Measurements from ENCODE around the gene TRPT1. TPM values are rescaled to one million over a fixed set of nuclear protein-coding genes. Genes with fewer than 3 reads are reported as not detected.
"Not testable (repeated sequence)": the region's sequence is repeated elsewhere in the genome, so short reads cannot be mapped to it uniquely, and the experiment has no call there.

Gene TRPT1
- polyA plus RNA-seq, 4 donors: 46.5 to 115 (median 68.0) TPM

GRCh38 chr11:64248578-64248977 lies 22.6 kb upstream of the TRPT1 start:
- Histone ChIP-seq H3K27ac (ENCODE audit: low read depth in 1 of 3, low read length in 2 of 3) (peak overlapping the region in 2 of 3 donors; percentile 43 to 82), H3K4me1 (ENCODE audit: control insufficient read depth in 3 of 3, insufficient read depth in 2 of 3, low read depth in 1 of 3, low read length in 2 of 3) (peaks cover 0 to 47% (median 3%) of the 10 kb centered on the region in 3 donors), H3K4me3 (ENCODE audit: low read depth in 1 of 3, low read length in 3 of 3) (peak overlapping the region in 1 of 3 donors; percentile 10), H3K36me3 (ENCODE audit: control insufficient read depth in 3 of 3, insufficient read depth in 2 of 3, low read depth in 1 of 3, low read length in 3 of 3) (peaks cover 0 to 35% (median 5%) of the 10 kb centered on the region in 3 donors), H3K27me3 (ENCODE audit: control insufficient read depth in 3 of 3, insufficient read depth in 3 of 3, low read length in 3 of 3) (no peaks in the 10 kb centered on the region), H3K9me3 (ENCODE audit: control insufficient read depth in 2 of 2, insufficient read depth in 1 of 2, low read depth in 1 of 2, low read length in 1 of 2) (no peaks in the 10 kb centered on the region)
- 9 to 63% (median 43%) methylated on average over 6 to 7 of the region's 7 CpGs for WGBS, 3 donors
- FAIRE-seq (no peak), DNase-seq (peak in 1 of 2 donors; percentile 58)

GRCh38 chr11:64247729-64248531 lies 21.9 kb upstream of the TRPT1 start:
- Histone ChIP-seq H3K4me3 (ENCODE audit: low read depth in 1 of 3, low read length in 3 of 3) (peak overlapping the region; percentile 48 to 87 (median 71)), H3K9me3 (ENCODE audit: control insufficient read depth in 2 of 2, insufficient read depth in 1 of 2, low read depth in 1 of 2, low read length in 1 of 2) (no peaks in the 10 kb centered on the region), H3K4me1 (ENCODE audit: control insufficient read depth in 3 of 3, insufficient read depth in 2 of 3, low read depth in 1 of 3, low read length in 2 of 3) (peaks cover 0 to 47% (median 3%) of the 10 kb centered on the region in 3 donors), H3K36me3 (ENCODE audit: control insufficient read depth in 3 of 3, insufficient read depth in 2 of 3, low read depth in 1 of 3, low read length in 3 of 3) (peaks cover 0 to 35% (median 5%) of the 10 kb centered on the region in 3 donors), H3K27ac (ENCODE audit: low read depth in 1 of 3, low read length in 2 of 3) (peak overlapping the region; percentile 43 to 98 (median 82)), H3K27me3 (ENCODE audit: control insufficient read depth in 3 of 3, insufficient read depth in 3 of 3, low read length in 3 of 3) (no peaks in the 10 kb centered on the region)
- DNase-seq (peak; percentile 48 to 72), FAIRE-seq (no peak)
- WGBS, 3 donors: 15 to 35% (median 25%) methylated on average over 30 to 31 of the region's 31 CpGs

DNA sequence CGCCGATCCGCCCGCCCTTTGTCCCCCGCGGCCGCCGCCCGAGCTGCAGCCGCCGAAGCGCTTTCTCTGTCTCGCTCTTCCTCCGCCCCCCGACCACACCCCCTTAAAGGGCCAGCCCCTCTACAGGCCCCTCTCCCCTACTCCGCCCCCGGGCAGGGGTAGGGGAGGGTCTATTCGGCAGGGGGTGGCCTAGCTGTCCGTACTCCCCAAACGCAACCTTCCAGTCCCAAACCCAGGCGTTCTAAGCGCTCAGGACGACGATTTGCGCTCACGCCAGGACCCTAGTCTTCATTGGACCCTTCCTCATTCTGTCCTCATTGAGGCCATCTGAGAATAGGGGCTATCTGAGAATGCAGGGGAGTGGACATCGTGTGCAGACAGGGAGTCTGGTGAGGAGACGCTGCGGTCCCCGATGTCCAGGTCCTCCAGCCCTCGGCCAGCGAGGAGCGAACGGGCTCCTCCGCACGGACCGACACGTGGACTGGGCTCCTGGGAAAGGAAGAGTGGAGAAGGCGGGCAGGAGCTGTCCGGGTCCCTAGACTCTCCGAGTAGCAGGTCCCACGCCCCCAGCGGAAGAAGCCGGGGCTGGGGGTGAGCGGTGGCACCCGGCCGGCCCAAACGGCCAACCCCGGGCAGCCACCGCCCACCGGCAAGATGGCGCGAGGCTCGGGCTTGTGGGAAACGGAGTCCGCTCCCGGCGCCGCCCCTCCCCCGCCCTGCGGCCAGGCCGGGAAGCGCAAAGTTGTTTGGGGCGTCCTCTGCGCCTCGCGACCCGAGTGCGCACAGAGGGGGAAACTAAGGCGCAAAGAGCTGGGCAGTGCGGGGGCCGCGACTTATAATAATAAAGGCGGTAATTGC lies 21.1 kb upstream of the TRPT1 start, which contains the start of gene PPP1R14B:
PPP1R14B (minus strand) TSS at position 73 of the 858 bp plus-strand sequence. CDS start 270 bp downstream, outside the sequence.
- Histone ChIP-seq H3K9me3 (ENCODE audit: control insufficient read depth in 2 of 2, insufficient read depth in 1 of 2, low read depth in 1 of 2, low read length in 1 of 2) (no peaks in the 10 kb centered on the region), H3K27me3 (ENCODE audit: control insufficient read depth in 3 of 3, insufficient read depth in 3 of 3, low read length in 3 of 3) (no peaks in the 10 kb centered on the region), H3K4me3 (ENCODE audit: low read depth in 1 of 3, low read length in 3 of 3) (peak within 1 kb of the TSS; percentile 68 to 97 (median 71)), H3K27ac (ENCODE audit: low read depth in 1 of 3, low read length in 2 of 3) (peak within 1 kb of the TSS; percentile 90 to 98 (median 97)), H3K4me1 (ENCODE audit: control insufficient read depth in 3 of 3, insufficient read depth in 2 of 3, low read depth in 1 of 3, low read length in 2 of 3) (peaks cover 0 to 55% (median 3%) of the 10 kb centered on the region in 3 donors), H3K36me3 (ENCODE audit: control insufficient read depth in 3 of 3, insufficient read depth in 2 of 3, low read depth in 1 of 3, low read length in 3 of 3) (peaks cover 0 to 40% (median 5%) of the 10 kb centered on the region in 3 donors)
- FAIRE-seq: no peak
- WGBS, 3 donors: 1 to 2% (median 1%) methylated on average over 52 to 74 of the region's 74 CpGs
- peak; percentile 86 to 91 for DNase-seq

- Histone ChIP-seq H3K36me3 (ENCODE audit: control insufficient read depth in 3 of 3, insufficient read depth in 2 of 3, low read depth in 1 of 3, low read length in 3 of 3) (peaks cover 0 to 40% (median 5%) of the 10 kb centered on the region in 3 donors), H3K4me1 (ENCODE audit: control insufficient read depth in 3 of 3, insufficient read depth in 2 of 3, low read depth in 1 of 3, low read length in 2 of 3) (peaks cover 0 to 57% (median 3%) of the 10 kb centered on the region in 3 donors), H3K27ac (ENCODE audit: low read depth in 1 of 3, low read length in 2 of 3) (peak overlapping the region; percentile 90 to 97 (median 94)), H3K4me3 (ENCODE audit: low read depth in 1 of 3, low read length in 3 of 3) (peak overlapping the region; percentile 68 to 97 (median 71))
- not testable (repeated sequence) for H3K9me3 ChIP-seq (ENCODE audit: control insufficient read depth in 2 of 2, insufficient read depth in 1 of 2, low read depth in 1 of 2, low read length in 1 of 2); DNase-seq; H3K27me3 ChIP-seq (ENCODE audit: control insufficient read depth in 3 of 3, insufficient read depth in 3 of 3, low read length in 3 of 3); FAIRE-seq
- WGBS, 3 donors: 0 to 2% (median 0%) methylated on average over 1 to 43 of the region's 43 CpGs
These were observed 20.6 kb upstream of the TRPT1 start for GRCh38 chr11:64246621-64246870.

GRCh38 chr11:64245797-64246620 lies 20.0 kb upstream of the TRPT1 start:
- Histone ChIP-seq H3K27me3 (ENCODE audit: control insufficient read depth in 3 of 3, insufficient read depth in 3 of 3, low read length in 3 of 3) (no peaks in the 10 kb centered on the region), H3K36me3 (ENCODE audit: control insufficient read depth in 3 of 3, insufficient read depth in 2 of 3, low read depth in 1 of 3, low read length in 3 of 3) (peaks cover 0 to 40% (median 5%) of the 10 kb centered on the region in 3 donors), H3K4me3 (ENCODE audit: low read depth in 1 of 3, low read length in 3 of 3) (peak overlapping the region; percentile 68 to 97 (median 71)), H3K27ac (ENCODE audit: low read depth in 1 of 3, low read length in 2 of 3) (peak overlapping the region; percentile 90 to 97 (median 94)), H3K9me3 (ENCODE audit: control insufficient read depth in 2 of 2, insufficient read depth in 1 of 2, low read depth in 1 of 2, low read length in 1 of 2) (no peaks in the 10 kb centered on the region), H3K4me1 (ENCODE audit: control insufficient read depth in 3 of 3, insufficient read depth in 2 of 3, low read depth in 1 of 3, low read length in 2 of 3) (peaks cover 0 to 56% (median 3%) of the 10 kb centered on the region in 3 donors)
- peak; percentile 80 to 82 for DNase-seq
- WGBS, 3 donors: 0 to 1% (median 1%) methylated on average over 26 to 46 of the region's 46 CpGs
- no peak for FAIRE-seq

GRCh38 chr11:64245401-64245796 lies 19.4 kb upstream of the TRPT1 start:
- peaks cover 0 to 40% (median 5%) of the 10 kb centered on the region in 3 donors for H3K36me3 ChIP-seq (ENCODE audit: control insufficient read depth in 3 of 3, insufficient read depth in 2 of 3, low read depth in 1 of 3, low read length in 3 of 3)
- FAIRE-seq (no peak), DNase-seq (no peak)
- H3K27me3 ChIP-seq (ENCODE audit: control insufficient read depth in 3 of 3, insufficient read depth in 3 of 3, low read length in 3 of 3): no peaks in the 10 kb centered on the region
- H3K4me1 ChIP-seq (ENCODE audit: control insufficient read depth in 3 of 3, insufficient read depth in 2 of 3, low read depth in 1 of 3, low read length in 2 of 3): peaks cover 0 to 52% (median 0%) of the 10 kb centered on the region in 3 donors
- WGBS, 3 donors: 0 to 4% (median 2%) methylated on average over 6 of the region's 6 CpGs
- peak overlapping the region; percentile 90 to 97 (median 94) for H3K27ac ChIP-seq (ENCODE audit: low read depth in 1 of 3, low read length in 2 of 3)
- no peaks in the 10 kb centered on the region for H3K9me3 ChIP-seq (ENCODE audit: control insufficient read depth in 2 of 2, insufficient read depth in 1 of 2, low read depth in 1 of 2, low read length in 1 of 2)
- peak overlapping the region; percentile 68 to 97 (median 71) for H3K4me3 ChIP-seq (ENCODE audit: low read depth in 1 of 3, low read length in 3 of 3)

- H3K27ac ChIP-seq (ENCODE audit: low read depth in 1 of 3, low read length in 2 of 3): peak overlapping the region; percentile 90 to 97 (median 94)
- H3K36me3 ChIP-seq (ENCODE audit: control insufficient read depth in 3 of 3, insufficient read depth in 2 of 3, low read depth in 1 of 3, low read length in 3 of 3): peaks cover 0 to 38% (median 5%) of the 10 kb centered on the region in 3 donors
- H3K27me3 ChIP-seq (ENCODE audit: control insufficient read depth in 3 of 3, insufficient read depth in 3 of 3, low read length in 3 of 3): no peaks in the 10 kb centered on the region
- FAIRE-seq (no peak), DNase-seq (no peak)
- WGBS, 3 donors: 10 to 29% (median 28%) methylated on average over 6 of the region's 6 CpGs
- no peaks in the 10 kb centered on the region for H3K9me3 ChIP-seq (ENCODE audit: control insufficient read depth in 2 of 2, insufficient read depth in 1 of 2, low read depth in 1 of 2, low read length in 1 of 2)
- peak overlapping the region in 2 of 3 donors; percentile 71 to 97 for H3K4me3 ChIP-seq (ENCODE audit: low read depth in 1 of 3, low read length in 3 of 3)
- H3K4me1 ChIP-seq (ENCODE audit: control insufficient read depth in 3 of 3, insufficient read depth in 2 of 3, low read depth in 1 of 3, low read length in 2 of 3): peaks cover 0 to 52% (median 0%) of the 10 kb centered on the region in 3 donors
These were observed 19.0 kb upstream of the TRPT1 start for GRCh38 chr11:64244966-64245365.

Measured in small intestine (tissue), 7 donors.